Dendritic cell treated with granulocyte-macrophage colony-stimulating factor and Interleukin-4, amounts not matched to agents 40 ng/mL and 50 ng/mL, for 4 days (primary cell): ENCODE data around the gene WASHC2A.
"Not testable (repeated sequence)": the region's sequence is repeated elsewhere in the genome, so short reads cannot be mapped to it uniquely, and the experiment has no call there.

Experiments used
- H3K27ac Mint-ChIP-seq: one replicate; pipeline ENCODE4 v1.8.0; 2022; ENCODE audit warnings: mild to moderate bottlenecking, mixed read lengths
- H3K27me3 Mint-ChIP-seq: one replicate; pipeline ENCODE4 v1.8.0; 2022; ENCODE audit warnings: mild to moderate bottlenecking, mixed read lengths
- H3K36me3 Mint-ChIP-seq: one replicate; pipeline ENCODE4 v1.8.0; 2022; ENCODE audit warnings: low read depth, mixed read lengths
- H3K4me1 Mint-ChIP-seq: one replicate; pipeline ENCODE4 v1.8.0; 2022; ENCODE audit warnings: low read depth, mixed read lengths
- H3K4me3 Mint-ChIP-seq: one replicate; pipeline ENCODE4 v1.8.0; 2022; ENCODE audit warnings: mild to moderate bottlenecking, moderate library complexity, mixed read lengths
- H3K9me3 Mint-ChIP-seq: one replicate; pipeline ENCODE4 v1.8.0; 2022; ENCODE audit warnings: mixed read lengths
- intact Hi-C: fragments of 100-400 bp; cut with micrococcal nuclease; formaldehyde crosslinking; loops from one replicate; pipeline ENCODE4 v1.15.0; 2022

The WASHC2A gene

GRCh38 chr10:50152792-50153272, 85.1 kb downstream of the WASHC2A start:
- Mint-ChIP-seq H3K27me3 (peaks cover 24% of the 10 kb centered on the region), H3K36me3 (no peaks in the 10 kb centered on the region), H3K4me1 (no peaks in the 10 kb centered on the region), H3K9me3 (no peaks in the 10 kb centered on the region), H3K4me3 (no peak overlapping the region), H3K27ac (no peak overlapping the region)
- intact Hi-C loops = no loop called here

- H3K4me1 Mint-ChIP-seq, H3K27ac Mint-ChIP-seq, H3K4me3 Mint-ChIP-seq, H3K9me3 Mint-ChIP-seq, H3K36me3 Mint-ChIP-seq, intact Hi-C loops: not testable (repeated sequence)
- peaks cover 16% of the 10 kb centered on the region for H3K27me3 Mint-ChIP-seq
Observed at GRCh38 chr10:50157868-50158267, 90.1 kb downstream of the WASHC2A start.

GRCh38 chr10:50159856-50160255, 92.1 kb downstream of the WASHC2A start:
- H3K36me3 Mint-ChIP-seq, H3K9me3 Mint-ChIP-seq, intact Hi-C loops, H3K27me3 Mint-ChIP-seq, H3K4me3 Mint-ChIP-seq, H3K27ac Mint-ChIP-seq, H3K4me1 Mint-ChIP-seq: not testable (repeated sequence)

GRCh38 chr10:50165038-50165437, 97.3 kb downstream of the WASHC2A start:
- intact Hi-C loops, H3K27ac Mint-ChIP-seq, H3K4me3 Mint-ChIP-seq, H3K4me1 Mint-ChIP-seq, H3K36me3 Mint-ChIP-seq, H3K27me3 Mint-ChIP-seq, H3K9me3 Mint-ChIP-seq: not testable (repeated sequence)

- intact Hi-C loops, H3K4me3 Mint-ChIP-seq, H3K4me1 Mint-ChIP-seq, H3K27ac Mint-ChIP-seq, H3K36me3 Mint-ChIP-seq, H3K27me3 Mint-ChIP-seq: not testable (repeated sequence)
- H3K9me3 Mint-ChIP-seq = peaks cover 11% of the 10 kb centered on the region
Observed at GRCh38 chr10:50167833-50168232, 100.1 kb downstream of the WASHC2A start.

- intact Hi-C loops, H3K27ac Mint-ChIP-seq, H3K27me3 Mint-ChIP-seq, H3K4me3 Mint-ChIP-seq, H3K4me1 Mint-ChIP-seq, H3K36me3 Mint-ChIP-seq: not testable (repeated sequence)
- peaks cover 11% of the 10 kb centered on the region for H3K9me3 Mint-ChIP-seq
Observed at GRCh38 chr10:50169506-50169905, 101.8 kb downstream of the WASHC2A start.

GRCh38 chr10:50174788-50175525, 107.2 kb downstream of the WASHC2A start:
- intact Hi-C loops, H3K4me3 Mint-ChIP-seq, H3K27me3 Mint-ChIP-seq, H3K27ac Mint-ChIP-seq, H3K36me3 Mint-ChIP-seq, H3K4me1 Mint-ChIP-seq: not testable (repeated sequence)
- H3K9me3 Mint-ChIP-seq = peaks cover 11% of the 10 kb centered on the region
